GM21423 (cell line): ENCODE measurements around the gene DNAJC18.

Source experiments
- ATAC-seq: cut with Tn5 transposase; IDR thresholded peaks from one replicate; pipeline ENCODE4 v1.9.1; 2021; ENCODE audit warnings: mild to moderate bottlenecking, moderate library complexity; ENCODE audit not compliant: unreplicated experiment

The DNAJC18 gene

GRCh38 chr5:139371482-139372435 is 67.6 kb downstream of the DNAJC18 start:
- no peak for ATAC-seq

- ATAC-seq: no peak
These were observed 70.1 kb downstream of the DNAJC18 start for GRCh38 chr5:139369181-139369580.

GRCh38 chr5:139368613-139369012 is 70.7 kb downstream of the DNAJC18 start:
- no peak for ATAC-seq

- no peak for ATAC-seq
These were observed 74.9 kb downstream of the DNAJC18 start for GRCh38 chr5:139364466-139364865.

GRCh38 chr5:139363937-139364336 is 75.4 kb downstream of the DNAJC18 start:
- no peak for ATAC-seq

- ATAC-seq: no peak
These were observed 77.4 kb downstream of the DNAJC18 start for GRCh38 chr5:139361835-139362429.

GRCh38 chr5:139360384-139360783 is 78.9 kb downstream of the DNAJC18 start:
- no peak for ATAC-seq
